Heart right ventricle (tissue), 16 donors: Measurements from ENCODE around the gene POLR3C. TPM values are rescaled to one million over a fixed set of nuclear protein-coding genes. Genes with fewer than 3 reads are reported as not detected.

Source experiments
- ATAC-seq, 8 donors: fragments of 200-7000 bp; cut with Tn5 transposase; one replicate each; pipeline ENCODE4 v1.9.1; 2020; ENCODE audit warnings: mild to moderate bottlenecking in 8 of 8, moderate library complexity in 8 of 8, moderate number of reproducible peaks in 1 of 8
- DNase-seq, 2 donors: peaks; one replicate each; pipeline ENCODE4 v3.0.0-alpha.2; 2020
- H3K27ac ChIP-seq, 10 donors: fragments of 200-600 bp; sonication (generic) in 2 of 10; one replicate each; pipeline versions ENCODE4 v1.5.0 to v1.8.0; 2020 to 2022; ENCODE audit warnings: mild to moderate bottlenecking in 3 of 10
- H3K27me3 ChIP-seq, 7 donors: fragments of 200-600 bp; one replicate each; pipeline ENCODE4 v1.8.0; 2021 to 2022; ENCODE audit warnings: mild to moderate bottlenecking in 2 of 7
- H3K36me3 ChIP-seq, 9 donors: fragments of 200-600 bp; sonication (generic) in 1 of 9; one replicate each; pipeline versions ENCODE4 v1.5.0 to v1.8.0; 2020 to 2022; ENCODE audit warnings: mild to moderate bottlenecking in 2 of 9
- H3K4me1 ChIP-seq, 9 donors: fragments of 200-600 bp; sonication (generic) in 1 of 9; one replicate each; pipeline versions ENCODE4 v1.5.0 to v1.8.0; 2020 to 2022; ENCODE audit warnings: mild to moderate bottlenecking in 4 of 9
- H3K4me3 ChIP-seq, 10 donors: fragments of 200-600 bp; sonication (generic) in 2 of 10; one replicate each; pipeline versions ENCODE4 v1.5.0 to v1.8.0; 2020 to 2022; ENCODE audit warnings: mild to moderate bottlenecking in 7 of 10, moderate library complexity in 2 of 10
- H3K9me3 ChIP-seq, 11 donors: fragments of 200-600 bp in 10 of 11; sonication (generic) in 2 of 11; one replicate each; pipeline versions ENCODE4 v1.5.0 to v1.8.0; 2013 to 2022; ENCODE audit warnings: mild to moderate bottlenecking in 2 of 11, control low read depth in 1 of 11, moderate library complexity in 1 of 11
- WGBS, 2 donors: extraction: QIAGEN DNeasy Blood & Tissue Kit; methylation state at CpG; one replicate each; pipeline ENCODE4 v1.1.7; 2013; ENCODE audit warnings: inconsistent platforms in 1 of 2; 5-methylcytosine and 5-hydroxymethylcytosine counted together
- intact Hi-C, 10 donors: fragments of 100-400 bp; cut with DNase I; formaldehyde crosslinking; loops; one replicate each; pipeline versions ENCODE4 v1.11.1 to v1.14.2; 2022
- polyA plus RNA-seq, 2 donors: library from polyadenylated mRNA; stranded (reverse); fragments of 200-250 nt; gene quantifications; one replicate each; pipeline ENCODE4 v1.2.3, GENCODE V29; 2013
- total RNA-seq, 10 donors: library from RNA; stranded (reverse); fragmentation: NEBNext Ultra II Directional in 3 of 10; extraction: Animal tissue kit (Norgen Biotek cat#: 25700) in 3 of 10; gene quantifications; one replicate each; pipeline versions ENCODE4 v1.2.1 to v1.2.4, GENCODE V29; 2021 to 2023
- TF ChIP-seq, protein P1 (sequence below), 9 donors: fragments of 200-600 bp; sonication (generic) in 2 of 9; IDR thresholded peaks; one replicate each; pipeline versions ENCODE4 v1.5.0 to v1.8.0; 2021 to 2022; ENCODE audit warnings: antibody characterized with exemption in 9 of 9, mild to moderate bottlenecking in 5 of 9, moderate library complexity in 1 of 9
- donor health status: Arrhythmogenic right ventricular cardiomyopathy.
- donor health status: ischemic (EF 13 %, LVEDD 7.1; RV severe dilation, severe dysfunction).
- donor health status: healthy with polysubstance abuse.
- donor health status: DM: no; HTN: yes; CAD: no.
- donor health status: DM: no; HTN: no; CAD: no.
- donor health status: ischemic (EF 25% LVEDD 6.9; RV normal size, moderate dysfunction).
- donor health status: ischemic (EF 25% LVEDD 5.7; RV mildly dilated, moderate dysfunction).
- donor health status: healthy.
- donor health status: DM: yes; HTN: yes; CAD: no.
- donor health status: Ischemic cardiomyopathy.
- donor health status: ischemic (EF 35%, LVEDD 5.7; RV mildly dilated, moderate dysfunction).
- donor health status: nonischemic (EF 11% LVEDD 7.7; RV severe dilation, severe dysfunction).
- donor health status: DM: yes; HTN: yes; CAD: no.
- donor health status: PGD.
- donor health status: ischemic (EF 29% LVEDD 5.4; RV normal size, mild dysfunction).
- donor health status: nonischemic (EF 23%, LVEDD 6.1; RV moderate dilation, normal function).

POLR3C gene
- total and polyA plus RNA-seq, 12 donors, result 8.0 to 18.1 (median 14.9) TPM

DNA sequence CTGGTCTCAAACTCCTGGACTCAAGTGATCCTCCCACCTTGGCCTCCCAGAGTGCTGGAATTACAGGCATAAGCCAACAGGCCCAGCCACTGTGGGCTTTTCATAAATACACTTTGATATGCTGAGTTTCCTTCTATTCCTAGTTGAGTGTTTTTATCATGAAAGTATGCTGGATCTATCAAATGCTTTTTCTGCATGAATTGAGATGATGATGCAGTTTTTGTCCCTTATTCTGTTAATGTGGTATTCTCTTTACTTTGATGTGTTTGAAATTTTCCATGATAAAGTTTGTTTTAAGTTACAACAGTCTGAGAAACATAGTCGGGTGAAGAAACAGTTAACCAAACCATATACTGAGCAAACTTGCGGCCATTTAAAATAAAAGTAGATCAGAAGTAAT lies 24.2 kb upstream of the POLR3C start:
- no peak overlapping the region for H3K27ac ChIP-seq
- H3K4me1 ChIP-seq, result peaks cover 0 to 53% (median 29%) of the 10 kb centered on the region in 9 donors
- H3K9me3 ChIP-seq, result peaks cover 0 to 35% (median 11%) of the 10 kb centered on the region in 11 donors
- intact Hi-C loops, result no loop called here
- no peak for DNase-seq
- no peak overlapping the region for H3K4me3 ChIP-seq
- TF ChIP-seq, protein P1, sequence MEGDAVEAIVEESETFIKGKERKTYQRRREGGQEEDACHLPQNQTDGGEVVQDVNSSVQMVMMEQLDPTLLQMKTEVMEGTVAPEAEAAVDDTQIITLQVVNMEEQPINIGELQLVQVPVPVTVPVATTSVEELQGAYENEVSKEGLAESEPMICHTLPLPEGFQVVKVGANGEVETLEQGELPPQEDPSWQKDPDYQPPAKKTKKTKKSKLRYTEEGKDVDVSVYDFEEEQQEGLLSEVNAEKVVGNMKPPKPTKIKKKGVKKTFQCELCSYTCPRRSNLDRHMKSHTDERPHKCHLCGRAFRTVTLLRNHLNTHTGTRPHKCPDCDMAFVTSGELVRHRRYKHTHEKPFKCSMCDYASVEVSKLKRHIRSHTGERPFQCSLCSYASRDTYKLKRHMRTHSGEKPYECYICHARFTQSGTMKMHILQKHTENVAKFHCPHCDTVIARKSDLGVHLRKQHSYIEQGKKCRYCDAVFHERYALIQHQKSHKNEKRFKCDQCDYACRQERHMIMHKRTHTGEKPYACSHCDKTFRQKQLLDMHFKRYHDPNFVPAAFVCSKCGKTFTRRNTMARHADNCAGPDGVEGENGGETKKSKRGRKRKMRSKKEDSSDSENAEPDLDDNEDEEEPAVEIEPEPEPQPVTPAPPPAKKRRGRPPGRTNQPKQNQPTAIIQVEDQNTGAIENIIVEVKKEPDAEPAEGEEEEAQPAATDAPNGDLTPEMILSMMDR (IDR thresholded peaks at IDR 0.05), result no peak
- H3K36me3 ChIP-seq, result no peaks in the 10 kb centered on the region
- ATAC-seq, result no peak
- WGBS, 2 donors, result 95% methylated on average over 2 of the region's 2 CpGs
- H3K27me3 ChIP-seq, result no peaks in the 10 kb centered on the region

DNA sequence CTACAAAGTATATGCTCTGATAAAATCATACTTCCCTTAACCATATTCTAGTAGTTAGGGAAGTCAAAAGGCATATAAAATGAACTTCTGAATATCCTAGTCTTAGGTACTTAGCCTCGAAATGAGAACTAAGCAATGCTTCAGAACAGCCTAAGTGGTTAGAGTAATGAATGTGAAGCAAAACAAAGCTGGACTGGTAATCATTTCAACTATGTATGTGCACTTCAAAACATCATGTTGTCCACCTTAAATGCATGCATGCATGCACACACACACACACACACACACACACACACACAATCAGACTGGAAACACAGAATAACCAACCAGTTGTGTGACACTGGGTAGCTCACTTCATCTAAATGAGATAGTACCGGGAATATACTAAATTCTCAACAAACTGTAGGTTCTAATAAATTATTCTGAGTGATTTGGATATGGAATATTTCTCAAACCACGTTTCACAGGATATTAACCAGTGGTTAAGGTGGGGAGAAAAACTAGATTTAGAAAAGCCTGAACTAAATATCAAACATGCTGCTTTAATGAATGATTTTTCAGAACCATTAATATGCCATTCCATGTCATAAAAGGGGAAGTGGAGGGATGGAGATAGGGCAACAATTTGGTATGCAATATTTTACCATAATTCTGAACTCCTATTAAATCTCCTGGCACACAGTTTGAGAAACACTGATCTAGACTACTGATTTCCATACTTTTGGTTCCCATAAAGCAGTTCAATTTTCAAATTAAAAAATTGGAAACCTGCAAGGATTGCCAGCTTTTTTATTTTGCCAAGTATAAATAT lies 19.6 kb upstream of the POLR3C start:
- H3K4me3 ChIP-seq, result no peak overlapping the region
- peaks cover 0 to 84% (median 34%) of the 10 kb centered on the region in 9 donors for H3K4me1 ChIP-seq
- 53 to 56% methylated on average over 3 of the region's 3 CpGs for WGBS, 2 donors
- H3K27me3 ChIP-seq, result no peaks in the 10 kb centered on the region
- intact Hi-C loops, result no loop called here
- no peak for ATAC-seq
- H3K36me3 ChIP-seq, result no peaks in the 10 kb centered on the region
- TF ChIP-seq, protein P1 (IDR thresholded peaks at IDR 0.05), result no peak
- DNase-seq, result no peak
- H3K9me3 ChIP-seq, result no peaks in the 10 kb centered on the region
- no peak overlapping the region for H3K27ac ChIP-seq

DNA sequence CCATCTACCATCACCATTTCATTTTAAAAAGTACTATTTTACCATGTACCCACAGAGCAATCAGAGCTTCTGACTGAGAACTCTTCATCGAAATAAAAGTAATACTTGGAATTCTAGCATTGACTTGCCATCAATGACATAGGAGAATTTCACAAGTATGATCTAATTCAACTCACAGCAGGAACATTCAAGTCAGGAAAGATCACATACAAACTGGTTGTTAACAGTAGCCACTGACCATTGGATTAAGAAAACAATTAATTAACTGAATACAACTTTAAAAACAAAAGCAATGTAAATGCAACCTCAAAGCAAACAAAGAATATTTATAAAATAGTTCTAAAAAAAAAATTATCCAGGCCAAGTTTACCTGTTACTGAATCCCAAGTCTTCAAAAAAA lies 18.9 kb upstream of the POLR3C start:
- TF ChIP-seq, protein P1 (IDR thresholded peaks at IDR 0.05), result no peak
- intact Hi-C loops, result no loop called here
- H3K27me3 ChIP-seq, result no peaks in the 10 kb centered on the region
- no peak for ATAC-seq
- no peaks in the 10 kb centered on the region for H3K36me3 ChIP-seq
- no peak overlapping the region for H3K27ac ChIP-seq
- WGBS, 2 donors, result 81 to 91% methylated on average over 1 of the region's 1 CpG
- peaks cover 0 to 78% (median 34%) of the 10 kb centered on the region in 9 donors for H3K4me1 ChIP-seq
- H3K9me3 ChIP-seq, result no peaks in the 10 kb centered on the region
- H3K4me3 ChIP-seq, result no peak overlapping the region
- no peak for DNase-seq

DNA sequence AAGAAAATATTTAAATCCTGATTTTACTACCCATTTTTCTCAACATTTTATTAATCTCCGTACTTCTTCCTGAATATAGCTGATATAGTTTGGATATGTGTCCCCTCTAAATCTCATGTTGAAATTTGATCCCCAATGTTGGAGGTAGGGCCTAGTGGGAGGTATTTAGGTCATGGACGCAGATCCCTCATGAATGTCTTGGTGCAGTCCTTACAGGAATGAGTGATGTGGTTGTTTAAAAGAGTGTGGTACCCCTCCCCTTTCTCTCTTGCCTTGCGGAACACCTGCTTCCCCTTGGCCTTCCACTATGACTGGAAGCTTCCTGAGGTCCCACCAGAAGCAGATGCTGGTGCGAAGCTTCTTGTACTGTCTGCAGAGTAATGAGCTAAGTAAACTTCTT lies 17.6 kb upstream of the POLR3C start:
- no peak overlapping the region for H3K27ac ChIP-seq
- no peak for DNase-seq
- H3K27me3 ChIP-seq, result no peaks in the 10 kb centered on the region
- no peaks in the 10 kb centered on the region for H3K36me3 ChIP-seq
- peaks cover 0 to 65% (median 24%) of the 10 kb centered on the region in 9 donors for H3K4me1 ChIP-seq
- no peak for ATAC-seq
- TF ChIP-seq, protein P1 (IDR thresholded peaks at IDR 0.05), result no peak
- 97 to 99% methylated on average over 4 of the region's 4 CpGs for WGBS, 2 donors
- intact Hi-C loops, result no loop called here
- no peak overlapping the region for H3K4me3 ChIP-seq
- H3K9me3 ChIP-seq, result no peaks in the 10 kb centered on the region
